ENCODE measurements around the gene DEPP1. TPM values are rescaled to one million over a fixed set of nuclear protein-coding genes. Genes with fewer than 3 reads are reported as not detected.

The DEPP1 gene
- total and polyA plus RNA-seq, 2 of the 4 experiments (the other 2 are of a cell fraction) = 13.6 to 30.0 TPM

DNA sequence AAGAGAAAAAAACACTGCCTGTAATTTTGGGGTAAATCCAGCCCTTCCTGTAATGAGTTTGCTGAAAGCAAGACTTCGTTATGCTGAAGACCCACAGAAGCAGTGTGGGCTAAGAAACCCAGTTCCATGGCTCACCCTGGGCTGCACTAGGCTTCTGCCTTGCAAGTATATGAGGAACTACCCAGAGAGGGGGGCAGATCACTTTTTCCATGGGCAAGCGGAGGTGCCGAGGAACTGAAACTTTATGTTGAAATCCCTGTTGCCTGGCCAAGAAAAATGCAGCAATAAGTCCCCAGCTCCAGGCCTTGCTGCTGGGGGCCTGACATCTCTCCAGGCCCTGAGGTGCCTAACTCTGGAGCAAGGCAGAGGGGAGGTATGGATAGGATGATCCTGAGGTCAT lies 10.5 kb downstream of the DEPP1 start:
- Histone ChIP-seq H3K27ac (ENCODE audit: insufficient read depth, low read length) (peak overlapping the region; percentile 27; the same call in 1 of the 2 replicates), H3K23ac (ENCODE audit: low read depth, low read length) (peak overlapping the region; percentile 50; the same call in 1 of the 2 replicates), H3K4me2 (ENCODE audit: low read depth, low read length) (no peak overlapping the region; the same call in 1 of the 2 replicates), H3K56ac (ENCODE audit: extremely low read depth, insufficient read depth, low read length) (no peak overlapping the region), H2BK5ac (ENCODE audit: low read depth, low read length, poor library complexity, severe bottlenecking) (no peak overlapping the region), H3K36me3 (ENCODE audit: control insufficient read depth, insufficient read depth, low read length) (peaks cover 10% of the 10 kb centered on the region; the same call in 1 of the 2 replicates), H2AK9ac (replicated peaks; ENCODE audit: low read depth, low read length, poor library complexity) (no peak overlapping the region), H4K91ac (ENCODE audit: insufficient read depth, low read depth, low read length) (peak overlapping the region; percentile 34), H3K79me1 (ENCODE audit: low read depth in 1 of 2, low read length in 2 of 2) (peaks cover 0 to 12% of the 10 kb centered on the region in 2 experiments; a peak in 1 of 4 replicates), H4K8ac (ENCODE audit: low read depth in 2 of 2, low read length in 2 of 2) (0 out of 4 replicates have a peak overlapping the region, but pooled peaks of 1 of the 2 experiments have one; percentile 58), H3K9me1 (ENCODE audit: insufficient read depth, low read length) (peaks cover 11% of the 10 kb centered on the region), H3K27me3 (ENCODE audit: control insufficient read depth, insufficient read depth, low read length) (no peaks in the 10 kb centered on the region), H2BK15ac (ENCODE audit: low read depth, low read length) (no peak overlapping the region), H2AK5ac (ENCODE audit: low read depth, low read length) (peak overlapping the region; percentile 49; the same call in 1 of the 2 replicates), H2BK120ac (ENCODE audit: low read depth, low read length) (peak overlapping the region; percentile 69), H2AFZ (replicated peaks; ENCODE audit: low read length, poor library complexity) (peak overlapping the region; percentile 52), H4K20me1 (ENCODE audit: insufficient read depth, low read length) (no peaks in the 10 kb centered on the region), H4K5ac (ENCODE audit: low read depth, low read length) (peak overlapping the region; percentile 46; the same call in 1 of the 2 replicates), H3K4me3 (ENCODE audit: insufficient read depth, low read depth, low read length) (no peak overlapping the region), H3K14ac (replicated peaks; ENCODE audit: low read depth, low read length) (peak overlapping the region; percentile 78), H3K4ac (ENCODE audit: low read depth, low read length) (0 out of 2 replicates have a peak overlapping the region, but pooled peaks have one; percentile 58), H3K18ac (ENCODE audit: low read depth, low read length) (peak overlapping the region; percentile 43; the same call in 1 of the 2 replicates), H3K4me1 (ENCODE audit: control insufficient read depth, insufficient read depth, low read length) (peaks cover 32% of the 10 kb centered on the region), H2BK20ac (ENCODE audit: low read depth, low read length) (no peak overlapping the region), H3K9me3 (ENCODE audit: control insufficient read depth, insufficient read depth, low read length) (no peaks in the 10 kb centered on the region), H3K9ac (ENCODE audit: low read depth, low read length) (no peak overlapping the region)
- DNase-seq (no peak), ATAC-seq (ENCODE audit: low read depth) (peak; percentile 48)
- TF ChIP-seq, protein P1, sequence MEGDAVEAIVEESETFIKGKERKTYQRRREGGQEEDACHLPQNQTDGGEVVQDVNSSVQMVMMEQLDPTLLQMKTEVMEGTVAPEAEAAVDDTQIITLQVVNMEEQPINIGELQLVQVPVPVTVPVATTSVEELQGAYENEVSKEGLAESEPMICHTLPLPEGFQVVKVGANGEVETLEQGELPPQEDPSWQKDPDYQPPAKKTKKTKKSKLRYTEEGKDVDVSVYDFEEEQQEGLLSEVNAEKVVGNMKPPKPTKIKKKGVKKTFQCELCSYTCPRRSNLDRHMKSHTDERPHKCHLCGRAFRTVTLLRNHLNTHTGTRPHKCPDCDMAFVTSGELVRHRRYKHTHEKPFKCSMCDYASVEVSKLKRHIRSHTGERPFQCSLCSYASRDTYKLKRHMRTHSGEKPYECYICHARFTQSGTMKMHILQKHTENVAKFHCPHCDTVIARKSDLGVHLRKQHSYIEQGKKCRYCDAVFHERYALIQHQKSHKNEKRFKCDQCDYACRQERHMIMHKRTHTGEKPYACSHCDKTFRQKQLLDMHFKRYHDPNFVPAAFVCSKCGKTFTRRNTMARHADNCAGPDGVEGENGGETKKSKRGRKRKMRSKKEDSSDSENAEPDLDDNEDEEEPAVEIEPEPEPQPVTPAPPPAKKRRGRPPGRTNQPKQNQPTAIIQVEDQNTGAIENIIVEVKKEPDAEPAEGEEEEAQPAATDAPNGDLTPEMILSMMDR (conservative IDR thresholded peaks at IDR 0.05; ENCODE audit: low read depth, low read length) = no peak
- no peak for TF ChIP-seq MXI1 (IDR thresholded peaks at IDR 0.05; ENCODE audit: borderline replicate concordance, low read depth, low read length)
- no peak for TF ChIP-seq FOS (IDR thresholded peaks at IDR 0.05; ENCODE audit: low read depth, low read length)
- TF ChIP-seq MAZ (IDR thresholded peaks at IDR 0.05; ENCODE audit: borderline replicate concordance, low read depth, low read length) = no peak
- no peak for TF ChIP-seq RCOR1 (IDR thresholded peaks at IDR 0.05; ENCODE audit: insufficient replicate concordance, low read length)
- no peak for TF ChIP-seq SMC3 (IDR thresholded peaks at IDR 0.05; ENCODE audit: low read depth, low read length)
- TF ChIP-seq RFX5 (IDR thresholded peaks at IDR 0.05; ENCODE audit: low read depth, low read length) = no peak
- TF ChIP-seq POLR2A (IDR thresholded peaks at IDR 0.05; ENCODE audit: low read depth, low read length) = no peak
- no peak for TF ChIP-seq RAD21 (IDR thresholded peaks at IDR 0.05; ENCODE audit: low read length)
- no peak for TF ChIP-seq MAFK (IDR thresholded peaks at IDR 0.05; ENCODE audit: low read depth, low read length)
- no peak for TF ChIP-seq NFE2L2 (IDR thresholded peaks at IDR 0.05; ENCODE audit: low read depth, low read length)
- TF ChIP-seq, protein P2, sequence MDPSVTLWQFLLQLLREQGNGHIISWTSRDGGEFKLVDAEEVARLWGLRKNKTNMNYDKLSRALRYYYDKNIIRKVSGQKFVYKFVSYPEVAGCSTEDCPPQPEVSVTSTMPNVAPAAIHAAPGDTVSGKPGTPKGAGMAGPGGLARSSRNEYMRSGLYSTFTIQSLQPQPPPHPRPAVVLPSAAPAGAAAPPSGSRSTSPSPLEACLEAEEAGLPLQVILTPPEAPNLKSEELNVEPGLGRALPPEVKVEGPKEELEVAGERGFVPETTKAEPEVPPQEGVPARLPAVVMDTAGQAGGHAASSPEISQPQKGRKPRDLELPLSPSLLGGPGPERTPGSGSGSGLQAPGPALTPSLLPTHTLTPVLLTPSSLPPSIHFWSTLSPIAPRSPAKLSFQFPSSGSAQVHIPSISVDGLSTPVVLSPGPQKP (IDR thresholded peaks at IDR 0.05; ENCODE audit: borderline replicate concordance, low read depth, low read length) = no peak
- TF ChIP-seq CEBPB (IDR thresholded peaks at IDR 0.05; ENCODE audit: low read depth, low read length) = no peak
- TF ChIP-seq BHLHE40 (IDR thresholded peaks at IDR 0.05; ENCODE audit: low read depth, low read length) = no peak
- TF ChIP-seq CHD1 (IDR thresholded peaks at IDR 0.05; ENCODE audit: low read depth, low read length) = no peak
- TF ChIP-seq, protein P3, sequence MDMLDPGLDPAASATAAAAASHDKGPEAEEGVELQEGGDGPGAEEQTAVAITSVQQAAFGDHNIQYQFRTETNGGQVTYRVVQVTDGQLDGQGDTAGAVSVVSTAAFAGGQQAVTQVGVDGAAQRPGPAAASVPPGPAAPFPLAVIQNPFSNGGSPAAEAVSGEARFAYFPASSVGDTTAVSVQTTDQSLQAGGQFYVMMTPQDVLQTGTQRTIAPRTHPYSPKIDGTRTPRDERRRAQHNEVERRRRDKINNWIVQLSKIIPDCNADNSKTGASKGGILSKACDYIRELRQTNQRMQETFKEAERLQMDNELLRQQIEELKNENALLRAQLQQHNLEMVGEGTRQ (IDR thresholded peaks at IDR 0.05; ENCODE audit: low read depth, low read length) = no peak
- in situ Hi-C loops (cut with MboI; ENCODE audit: low sequenced_read_pairs) = no loop called here
- no CpG with 5 or more reads among the region's 3 CpGs for WGBS, 2 experiments (ENCODE audit: extremely low coverage in 2 of 2, insufficient read length in 1 of 2)
- no TSS peak for BruUV-seq (replicated peaks)
- dilution Hi-C loops (cut with HindIII; ENCODE audit: low sequenced_read_pairs, unreplicated experiment) = no loop called here
- intact Hi-C loops (cut with micrococcal nuclease) = no loop called here
- POLR2A ChIA-PET (ENCODE audit: unreplicated experiment) = no interaction called here
- CTCF ChIA-PET = no interaction called here

All from IMR-90 (cell line).